PFSK-1 (cell line): ENCODE measurements around the gene USP47.

Experiments used
- FOXP2 ChIP-seq: optimal IDR thresholded peaks from 2 replicates; pipeline ENCODE3; 2011; ENCODE audit warnings: borderline replicate concordance, control low read depth, inconsistent platforms; ENCODE audit not compliant: insufficient read depth; ENCODE audit errors: extremely low read length, extremely low read depth
- POLR2AphosphoS5 ChIP-seq: IDR thresholded peaks from 2 replicates; pipeline ENCODE4 v1.6.1; 2012; ENCODE audit warnings: low read depth, mild to moderate bottlenecking, control low read depth, low read length, moderate library complexity
- REST ChIP-seq, 2 experiments: IDR thresholded peaks; 2 replicates each; pipeline versions ENCODE4 v1.6.1 to v1.8.0; 2011 to 2012; ENCODE audit warnings: low read depth in 2 of 2, low read length in 2 of 2, control low read depth in 1 of 2, inconsistent platforms in 1 of 2, mild to moderate bottlenecking in 1 of 2, moderate library complexity in 1 of 2; ENCODE audit not compliant: insufficient read depth in 1 of 2
- SIN3A ChIP-seq: IDR thresholded peaks from 2 replicates; pipeline ENCODE4 v1.6.1; 2012; ENCODE audit warnings: mild to moderate bottlenecking, low read length, moderate library complexity, borderline replicate concordance; ENCODE audit not compliant: insufficient read depth
- TAF1 ChIP-seq: IDR thresholded peaks from 2 replicates; pipeline ENCODE4 v1.6.1; 2012; ENCODE audit warnings: low read length, control low read depth, borderline replicate concordance; ENCODE audit not compliant: insufficient read depth

USP47 gene

DNA sequence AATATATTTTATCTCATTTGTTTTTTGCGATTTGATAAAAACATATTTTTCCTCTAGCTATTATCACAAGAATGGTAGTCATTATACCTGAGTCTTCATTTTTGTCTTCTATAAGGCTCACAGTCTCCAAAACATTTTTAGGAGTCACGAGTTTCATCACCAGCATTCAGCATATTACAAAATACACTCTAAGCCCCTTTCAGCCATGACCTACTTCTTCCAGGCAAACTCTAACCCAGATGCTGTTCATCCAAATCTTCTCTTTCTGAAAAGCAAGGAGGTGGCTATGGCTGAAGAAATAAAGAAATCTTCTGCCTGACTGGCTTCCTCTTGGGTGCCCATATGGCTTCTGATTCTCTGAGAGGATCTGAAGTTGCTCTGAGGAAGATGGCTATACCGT lies 35.7 kb upstream of the USP47 start:
- TF ChIP-seq POLR2AphosphoS5 (no peak), REST (IDR thresholded peaks at IDR 0.05; ENCODE audit: insufficient read depth in 1 of 2, low read depth in 2 of 2, low read length in 2 of 2) (no peak), FOXP2 (no peak), SIN3A (no peak), TAF1 (no peak)

- TF ChIP-seq SIN3A (no peak), REST (IDR thresholded peaks at IDR 0.05; ENCODE audit: insufficient read depth in 1 of 2, low read depth in 2 of 2, low read length in 2 of 2) (no peak), TAF1 (no peak), POLR2AphosphoS5 (no peak), FOXP2 (no peak)
Observed at GRCh38 chr11:11806586-11806985, 35.2 kb upstream of the USP47 start.

- no peak for TF ChIP-seq POLR2AphosphoS5
- TF ChIP-seq TAF1 = no peak
- no peak for TF ChIP-seq FOXP2
- TF ChIP-seq REST (IDR thresholded peaks at IDR 0.05; ENCODE audit: insufficient read depth in 1 of 2, low read depth in 2 of 2, low read length in 2 of 2) = no peak
- TF ChIP-seq SIN3A = no peak
Observed at GRCh38 chr11:11807811-11808782, 33.7 kb upstream of the USP47 start.

GRCh38 chr11:11808992-11809615 lies 32.7 kb upstream of the USP47 start:
- TF ChIP-seq TAF1 = no peak
- no peak for TF ChIP-seq FOXP2

DNA sequence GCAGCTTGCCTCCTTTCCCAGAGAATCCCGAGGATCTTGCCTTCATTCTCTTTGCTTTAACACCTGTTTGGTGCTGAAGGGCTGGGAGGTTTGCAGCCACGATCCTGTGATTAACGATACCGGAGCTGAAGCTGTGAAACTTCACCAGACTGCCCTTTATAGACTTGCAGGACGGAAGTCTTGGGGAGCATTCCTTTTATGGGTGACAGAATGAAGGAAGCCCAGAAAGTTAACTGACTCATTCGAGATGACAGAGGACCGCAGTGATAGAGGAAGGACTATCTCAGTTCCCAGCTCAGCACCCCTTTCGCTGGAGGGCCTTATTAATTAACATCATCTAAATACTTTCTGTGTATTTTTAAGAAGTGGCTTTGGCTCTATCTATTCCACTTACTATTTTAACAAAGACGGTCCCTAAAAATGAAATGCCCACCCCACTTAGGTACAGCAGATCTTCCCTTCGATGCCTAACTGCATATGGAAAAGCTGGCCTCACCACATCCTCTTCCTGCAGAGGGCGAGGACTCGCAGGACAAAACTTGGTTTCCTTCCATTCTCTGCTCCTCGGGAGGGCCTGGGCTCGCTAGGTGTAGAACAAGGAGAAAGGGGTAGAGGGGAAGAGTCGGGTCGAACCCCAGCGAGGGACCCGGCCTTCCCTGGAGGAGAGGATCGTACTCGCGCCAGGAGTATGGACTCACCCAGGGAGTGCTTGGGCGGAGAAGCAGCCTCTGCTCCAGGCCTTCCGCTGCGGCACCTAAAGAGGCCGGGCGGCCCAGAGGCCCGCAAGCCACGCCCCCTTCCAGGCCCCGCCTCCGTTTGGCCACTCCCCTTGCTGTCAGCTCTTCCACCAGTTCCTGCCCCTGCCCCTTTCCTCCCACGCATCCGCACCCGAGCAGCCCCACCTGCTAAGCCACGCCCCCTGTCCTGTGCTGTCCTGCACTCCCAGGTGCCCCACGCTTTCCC lies 30.7 kb upstream of the USP47 start:
- TF ChIP-seq FOXP2 = no peak
- no peak for TF ChIP-seq REST (IDR thresholded peaks at IDR 0.05; ENCODE audit: insufficient read depth in 1 of 2, low read depth in 2 of 2, low read length in 2 of 2)
- no peak for TF ChIP-seq TAF1
- no peak for TF ChIP-seq POLR2AphosphoS5
- no peak for TF ChIP-seq SIN3A
